MM.1S (cell line): Measurements from ENCODE around the gene FCHO1.

Experiments
- DNase-seq: peaks from one replicate; pipeline ENCODE4 v3.0.0-alpha.2; 2015
- H2AFZ ChIP-seq: fragments of 300-600 bp; sonication (generic); 2 replicates; pipeline ENCODE4 v1.6.0; 2016; ENCODE audit warnings: antibody characterized with exemption, low read length
- H3F3A ChIP-seq: fragments of 300-600 bp; sonication (generic); 2 replicates; pipeline ENCODE4 v1.6.1; 2016; ENCODE audit warnings: mild to moderate bottlenecking, antibody characterized with exemption, low read length, moderate library complexity, mixed read lengths; ENCODE audit not compliant: insufficient read depth
- H3K27ac ChIP-seq: fragments of 300-600 bp; sonication (generic); 2 replicates; pipeline ENCODE4 v1.5.1; 2016; ENCODE audit warnings: mild to moderate bottlenecking, low read length
- H3K27me3 ChIP-seq: fragments of 300-600 bp; sonication (generic); replicated peaks from 2 replicates; pipeline ENCODE4 v1.6.0; 2016; ENCODE audit warnings: low read length; ENCODE audit not compliant: insufficient read depth
- H3K36me3 ChIP-seq: fragments of 300-600 bp; sonication (generic); replicated peaks from 2 replicates; pipeline ENCODE4 v1.6.1; 2016; ENCODE audit warnings: mild to moderate bottlenecking, low read length, mixed read lengths; ENCODE audit not compliant: insufficient read depth
- H3K4me1 ChIP-seq: fragments of 300-600 bp; sonication (generic); 2 replicates; pipeline ENCODE4 v1.6.1; 2016; ENCODE audit warnings: low read length, mixed read lengths
- H3K4me2 ChIP-seq: fragments of 300-600 bp; sonication (generic); 2 replicates; pipeline ENCODE4 v1.6.0; 2016; ENCODE audit warnings: low read depth, low read length
- H3K4me3 ChIP-seq: fragments of 300-600 bp; sonication (generic); 2 replicates; pipeline ENCODE4 v1.5.1; 2016; ENCODE audit warnings: low read length, mixed read lengths
- H3K79me2 ChIP-seq: fragments of 300-600 bp; sonication (generic); 2 replicates; pipeline ENCODE4 v1.6.1; 2016; ENCODE audit warnings: mixed run types, low read length, mixed read lengths
- H3K9ac ChIP-seq: fragments of 300-600 bp; sonication (generic); 2 replicates; pipeline ENCODE4 v1.6.1; 2016; ENCODE audit warnings: low read length, mixed read lengths
- H3K9me2 ChIP-seq: fragments of 300-600 bp; sonication (generic); replicated peaks from 2 replicates; pipeline ENCODE4 v1.6.1; 2016; ENCODE audit warnings: mild to moderate bottlenecking, low read length, mixed read lengths; ENCODE audit not compliant: insufficient read depth
- H3K9me3 ChIP-seq: fragments of 300-600 bp; sonication (generic); replicated peaks from 2 replicates; pipeline ENCODE4 v1.6.1; 2016; ENCODE audit warnings: mild to moderate bottlenecking, low read length, mixed read lengths; ENCODE audit not compliant: insufficient read depth
- H4K20me1 ChIP-seq: fragments of 300-600 bp; sonication (generic); 2 replicates; pipeline ENCODE4 v1.6.1; 2016; ENCODE audit warnings: mild to moderate bottlenecking, low read length, moderate library complexity, mixed read lengths; ENCODE audit not compliant: insufficient read depth
- EZH2 ChIP-seq: fragments of 300-600 bp; sonication (generic); optimal IDR thresholded peaks from 2 replicates; pipeline ENCODE3; 2017; ENCODE audit warnings: low read depth, mild to moderate bottlenecking, antibody characterized with exemption, low read length, mixed read lengths
- EZH2phosphoT487 ChIP-seq: fragments of 300-600 bp; sonication (generic); IDR thresholded peaks from 2 replicates; pipeline ENCODE4 v1.6.1; 2018; ENCODE audit warnings: antibody characterized with exemption, low read length
- TF ChIP-seq, protein P1 (sequence below): fragments of 300-600 bp; sonication (generic); IDR thresholded peaks from 2 replicates; pipeline ENCODE4 v1.5.1; 2016; ENCODE audit warnings: antibody characterized with exemption, low read length, mixed read lengths

Gene FCHO1

DNA sequence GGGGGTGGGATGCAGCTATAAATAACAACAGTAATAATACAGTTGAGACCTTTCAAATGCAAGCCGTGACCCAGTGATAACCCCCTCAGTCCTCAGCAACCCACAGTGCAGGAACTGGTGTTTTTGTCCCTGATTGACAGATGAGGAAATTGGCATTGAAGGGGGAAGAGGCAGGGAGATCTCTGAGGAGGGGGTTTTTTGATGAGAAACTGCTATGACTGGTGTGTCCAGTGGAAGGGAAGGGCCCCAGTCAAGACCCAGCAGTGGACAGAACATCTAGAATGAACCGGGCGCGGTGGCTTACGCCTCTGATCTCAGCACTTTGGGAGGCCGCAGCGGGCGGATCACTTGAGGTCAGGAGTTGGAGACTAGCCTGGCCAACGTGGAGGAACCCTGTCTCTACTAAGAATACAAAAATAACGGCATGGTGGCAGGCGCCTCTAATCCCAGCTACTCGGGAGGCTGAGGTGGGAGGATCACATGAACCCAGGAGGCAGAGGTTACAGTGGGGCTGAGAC, 30.1 kb upstream of the FCHO1 start:
- H3K9ac ChIP-seq, result no peak overlapping the region
- H3K4me2 ChIP-seq, result no peak overlapping the region
- TF ChIP-seq EZH2 (no peak), EZH2phosphoT487 (no peak)
- TF ChIP-seq, protein P1, sequence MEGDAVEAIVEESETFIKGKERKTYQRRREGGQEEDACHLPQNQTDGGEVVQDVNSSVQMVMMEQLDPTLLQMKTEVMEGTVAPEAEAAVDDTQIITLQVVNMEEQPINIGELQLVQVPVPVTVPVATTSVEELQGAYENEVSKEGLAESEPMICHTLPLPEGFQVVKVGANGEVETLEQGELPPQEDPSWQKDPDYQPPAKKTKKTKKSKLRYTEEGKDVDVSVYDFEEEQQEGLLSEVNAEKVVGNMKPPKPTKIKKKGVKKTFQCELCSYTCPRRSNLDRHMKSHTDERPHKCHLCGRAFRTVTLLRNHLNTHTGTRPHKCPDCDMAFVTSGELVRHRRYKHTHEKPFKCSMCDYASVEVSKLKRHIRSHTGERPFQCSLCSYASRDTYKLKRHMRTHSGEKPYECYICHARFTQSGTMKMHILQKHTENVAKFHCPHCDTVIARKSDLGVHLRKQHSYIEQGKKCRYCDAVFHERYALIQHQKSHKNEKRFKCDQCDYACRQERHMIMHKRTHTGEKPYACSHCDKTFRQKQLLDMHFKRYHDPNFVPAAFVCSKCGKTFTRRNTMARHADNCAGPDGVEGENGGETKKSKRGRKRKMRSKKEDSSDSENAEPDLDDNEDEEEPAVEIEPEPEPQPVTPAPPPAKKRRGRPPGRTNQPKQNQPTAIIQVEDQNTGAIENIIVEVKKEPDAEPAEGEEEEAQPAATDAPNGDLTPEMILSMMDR, result no peak
- no peak overlapping the region for H3K27ac ChIP-seq
- peaks cover 14% of the 10 kb centered on the region for H3K79me2 ChIP-seq
- no peak for DNase-seq
- H3K4me1 ChIP-seq, result peaks cover 13% of the 10 kb centered on the region
- H3K36me3 ChIP-seq, result no peaks in the 10 kb centered on the region
- H4K20me1 ChIP-seq, result no peaks in the 10 kb centered on the region
- H3K27me3 ChIP-seq, result peaks cover 6% of the 10 kb centered on the region; the same call in 1 of the 2 replicates
- no peaks in the 10 kb centered on the region for H3F3A ChIP-seq
- H3K4me3 ChIP-seq, result no peak overlapping the region
- no peak overlapping the region for H2AFZ ChIP-seq
- H3K9me2 ChIP-seq, result no peaks in the 10 kb centered on the region
- no peaks in the 10 kb centered on the region for H3K9me3 ChIP-seq

DNA sequence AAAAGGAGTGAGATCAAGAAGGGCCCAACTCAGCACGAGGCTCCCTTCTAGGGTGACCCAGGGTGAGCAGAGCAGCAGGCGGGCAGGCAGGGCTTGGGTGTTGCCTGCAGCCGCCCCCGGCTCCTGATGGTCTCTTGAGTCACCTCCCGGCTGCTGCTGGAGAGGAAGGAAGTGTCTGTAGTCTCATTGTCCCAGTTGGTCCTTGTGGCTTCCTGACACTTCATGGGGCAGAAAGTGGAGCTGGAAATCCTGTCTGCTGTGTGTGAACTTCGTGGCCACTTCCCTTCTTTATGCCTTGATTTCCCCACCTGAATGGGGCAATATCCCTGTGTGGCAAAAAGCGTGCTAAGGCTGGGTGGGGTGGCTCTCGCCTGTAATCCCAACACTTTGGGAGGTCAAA, 29.5 kb upstream of the FCHO1 start:
- TF ChIP-seq, protein P1, result no peak
- TF ChIP-seq EZH2 (no peak), EZH2phosphoT487 (no peak)
- no peaks in the 10 kb centered on the region for H3K9me3 ChIP-seq
- H3K36me3 ChIP-seq, result no peaks in the 10 kb centered on the region
- H3F3A ChIP-seq, result no peaks in the 10 kb centered on the region
- no peak overlapping the region for H3K4me2 ChIP-seq
- no peaks in the 10 kb centered on the region for H3K27me3 ChIP-seq
- DNase-seq, result no peak
- no peak overlapping the region for H2AFZ ChIP-seq
- H3K79me2 ChIP-seq, result peaks cover 14% of the 10 kb centered on the region
- no peaks in the 10 kb centered on the region for H3K9me2 ChIP-seq
- H3K4me3 ChIP-seq, result no peak overlapping the region
- H3K4me1 ChIP-seq, result peaks cover 13% of the 10 kb centered on the region
- H4K20me1 ChIP-seq, result no peaks in the 10 kb centered on the region
- no peak overlapping the region for H3K9ac ChIP-seq
- H3K27ac ChIP-seq, result no peak overlapping the region

DNA sequence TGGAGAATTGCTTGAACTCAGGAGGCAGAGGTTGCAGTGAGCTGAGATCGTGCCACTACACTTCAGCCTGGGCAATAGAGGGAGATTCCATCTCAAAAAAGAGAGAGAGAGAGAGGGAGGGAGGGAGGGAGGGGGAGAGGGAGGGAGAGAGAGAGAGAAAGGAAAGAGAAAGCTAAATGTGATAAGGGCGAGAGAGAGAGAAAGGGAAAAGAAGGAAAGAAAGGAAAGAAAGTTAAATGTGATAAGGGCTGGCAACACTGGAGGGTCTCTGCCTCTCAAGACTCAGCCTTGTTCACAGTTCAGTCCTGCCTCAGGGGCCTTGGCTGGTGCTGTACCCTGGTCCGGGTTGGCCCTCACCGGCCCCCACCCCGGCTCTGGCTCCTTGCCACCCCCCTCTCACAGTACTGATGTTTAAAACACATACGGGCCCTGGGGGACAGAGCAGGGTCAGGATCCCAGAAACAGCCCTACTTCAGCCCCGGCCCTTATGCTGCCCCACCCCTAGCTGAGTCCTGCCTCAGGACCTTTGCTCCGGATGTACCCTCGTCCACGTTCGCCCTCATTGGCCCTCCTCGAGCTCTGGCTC, 28.5 kb upstream of the FCHO1 start:
- H3K4me2 ChIP-seq, result no peak overlapping the region
- H4K20me1 ChIP-seq, result no peaks in the 10 kb centered on the region
- H3K27me3 ChIP-seq, result no peaks in the 10 kb centered on the region

More for the DNA sequence above, 28.5 kb upstream of the FCHO1 start:
- no peak overlapping the region for H3K4me3 ChIP-seq
- no peak overlapping the region for H2AFZ ChIP-seq
- peaks cover 13% of the 10 kb centered on the region for H3K4me1 ChIP-seq
- no peaks in the 10 kb centered on the region for H3F3A ChIP-seq
- DNase-seq, result no peak
- TF ChIP-seq EZH2phosphoT487 (no peak), EZH2 (no peak)
- TF ChIP-seq, protein P1, result no peak
- no peaks in the 10 kb centered on the region for H3K9me2 ChIP-seq
- no peaks in the 10 kb centered on the region for H3K36me3 ChIP-seq
- no peak overlapping the region for H3K9ac ChIP-seq
- H3K79me2 ChIP-seq, result peaks cover 14% of the 10 kb centered on the region
- no peak overlapping the region for H3K27ac ChIP-seq
- H3K9me3 ChIP-seq, result no peaks in the 10 kb centered on the region
